H9 (cell line): Measurements from ENCODE around the gene PDZD2. TPM values are rescaled to one million over a fixed set of nuclear protein-coding genes. Genes with fewer than 3 reads are reported as not detected.

ENCODE experiments used
- DNase-seq: peaks from one replicate; pipeline ENCODE4 v3.0.0-alpha.2; 2017
- H2AFZ ChIP-seq: one replicate; pipeline ENCODE4 v1.6.1; 2013; ENCODE audit warnings: mild to moderate bottlenecking, low read length, control low read depth, moderate library complexity
- H2AK5ac ChIP-seq: 2 replicates; pipeline ENCODE4 v1.6.1; 2013; ENCODE audit warnings: low read length, control low read depth, mixed read lengths; ENCODE audit not compliant: insufficient read length
- H2BK120ac ChIP-seq: one replicate; pipeline ENCODE4 v1.6.1; 2013; ENCODE audit warnings: low read depth, mild to moderate bottlenecking, low read length, control low read depth, inconsistent platforms; ENCODE audit not compliant: poor library complexity, severe bottlenecking
- H2BK12ac ChIP-seq: 2 replicates; pipeline ENCODE4 v1.6.1; 2013; ENCODE audit warnings: low read length, control low read depth, mixed read lengths, low read depth; ENCODE audit not compliant: insufficient read length
- H2BK15ac ChIP-seq: 2 replicates; pipeline ENCODE4 v1.6.1; 2013; ENCODE audit warnings: low read depth, low read length, control low read depth
- H2BK20ac ChIP-seq: one replicate; pipeline ENCODE4 v1.6.1; 2013; ENCODE audit warnings: low read depth, mild to moderate bottlenecking, low read length, control low read depth, inconsistent platforms; ENCODE audit not compliant: poor library complexity, severe bottlenecking
- H2BK5ac ChIP-seq: 2 replicates; pipeline ENCODE4 v1.6.1; 2013; ENCODE audit warnings: low read length, control low read depth, mixed read lengths; ENCODE audit not compliant: insufficient read length
- H3K14ac ChIP-seq: 2 replicates; pipeline ENCODE4 v1.6.1; 2013; ENCODE audit warnings: low read length, control low read depth; ENCODE audit not compliant: insufficient read depth
- H3K18ac ChIP-seq: 2 replicates; pipeline ENCODE4 v1.6.1; 2013; ENCODE audit warnings: low read depth, mild to moderate bottlenecking, mixed read lengths, low read length, control low read depth; ENCODE audit not compliant: insufficient read length
- H3K23ac ChIP-seq: 2 replicates; pipeline ENCODE4 v1.6.1; 2013; ENCODE audit warnings: low read length, control low read depth, mixed read lengths, low read depth; ENCODE audit not compliant: insufficient read length
- H3K23me2 ChIP-seq: 2 replicates; pipeline ENCODE4 v1.6.1; 2013; ENCODE audit warnings: low read depth, mild to moderate bottlenecking, mixed read lengths, low read length, control low read depth; ENCODE audit not compliant: insufficient read length, poor library complexity, severe bottlenecking
- H3K27ac ChIP-seq: 2 replicates; pipeline ENCODE4 v1.5.1; 2013; ENCODE audit warnings: low read length, control low read depth, mixed read lengths, low read depth; ENCODE audit not compliant: insufficient read length
- H3K27me3 ChIP-seq: 2 replicates; pipeline ENCODE4 v1.6.1; 2013; ENCODE audit warnings: low read length, control low read depth, inconsistent platforms; ENCODE audit not compliant: insufficient read depth
- H3K4ac ChIP-seq: 2 replicates; pipeline ENCODE4 v1.6.1; 2013; ENCODE audit warnings: low read depth, mild to moderate bottlenecking, control low read depth, inconsistent platforms, low read length, moderate library complexity
- H3K4me1 ChIP-seq: 2 replicates; pipeline ENCODE4 v1.6.1; 2013; ENCODE audit warnings: low read length, control low read depth, inconsistent platforms; ENCODE audit not compliant: insufficient read depth
- H3K4me2 ChIP-seq: 2 replicates; pipeline ENCODE4 v1.6.1; 2013; ENCODE audit warnings: low read length, control low read depth, mixed read lengths; ENCODE audit not compliant: insufficient read length, insufficient read depth
- H3K56ac ChIP-seq: 2 replicates; pipeline ENCODE4 v1.6.1; 2013; ENCODE audit warnings: low read depth, mild to moderate bottlenecking, mixed read lengths, low read length, control low read depth; ENCODE audit not compliant: insufficient read length
- H3K79me1 ChIP-seq: 2 replicates; pipeline ENCODE4 v1.6.1; 2013; ENCODE audit warnings: low read depth, mild to moderate bottlenecking, moderate library complexity, low read length, control low read depth, inconsistent platforms; ENCODE audit not compliant: insufficient read depth, poor library complexity, severe bottlenecking
- H3K79me2 ChIP-seq: 2 replicates; pipeline ENCODE4 v1.6.1; 2013; ENCODE audit warnings: low read length, control low read depth, inconsistent platforms; ENCODE audit not compliant: insufficient read depth
- H3K9ac ChIP-seq: 2 replicates; pipeline ENCODE4 v1.6.1; 2013; ENCODE audit warnings: low read length, control low read depth, mixed read lengths; ENCODE audit not compliant: insufficient read length; ENCODE audit errors: extremely low read depth
- H3K9me3 ChIP-seq: one replicate; pipeline ENCODE4 v1.6.1; 2013; ENCODE audit warnings: low read depth, low read length, inconsistent platforms; ENCODE audit not compliant: control insufficient read depth
- H3T11ph ChIP-seq: one replicate; pipeline ENCODE4 v1.6.1; 2013; ENCODE audit warnings: mild to moderate bottlenecking, low read length, control low read depth, inconsistent platforms
- H4K20me1 ChIP-seq: one replicate; pipeline ENCODE4 v1.6.1; 2013; ENCODE audit not compliant: control insufficient read depth, insufficient read length, insufficient read depth
- H4K5ac ChIP-seq: 2 replicates; pipeline ENCODE4 v1.6.1; 2013; ENCODE audit warnings: low read depth, mild to moderate bottlenecking, mixed read lengths, low read length, control low read depth; ENCODE audit not compliant: insufficient read length
- H4K8ac ChIP-seq: replicated peaks from 2 replicates; pipeline ENCODE4 v1.6.1; 2013; ENCODE audit warnings: low read length, control low read depth, mixed read lengths, low read depth; ENCODE audit not compliant: insufficient read length
- H4K91ac ChIP-seq: 2 replicates; pipeline ENCODE4 v1.6.1; 2013; ENCODE audit warnings: low read depth, mild to moderate bottlenecking, moderate library complexity, mixed read lengths, low read length, control low read depth; ENCODE audit not compliant: insufficient read length
- H3K27ac Mint-ChIP-seq, 3 experiments: 2 replicates in 2 of 3; 3 replicates in 1 of 3; pipeline ENCODE4 v1.8.0; 2020 to 2021; ENCODE audit warnings: mixed read lengths in 3 of 3, mild to moderate bottlenecking in 1 of 3, moderate library complexity in 1 of 3
- H3K27me3 Mint-ChIP-seq: 2 replicates; pipeline ENCODE4 v1.8.0; 2021; ENCODE audit warnings: low read depth, mild to moderate bottlenecking, moderate library complexity, mixed read lengths
- H3K36me3 Mint-ChIP-seq, 3 experiments: 2 replicates in 2 of 3; 3 replicates in 1 of 3; pipeline ENCODE4 v1.8.0; 2020 to 2021; ENCODE audit warnings: low read depth in 3 of 3, mixed read lengths in 3 of 3; ENCODE audit not compliant: insufficient read depth in 1 of 3
- H3K4me1 Mint-ChIP-seq, 2 experiments: 2 replicates each; pipeline ENCODE4 v1.8.0; 2020; ENCODE audit warnings: mixed read lengths in 2 of 2
- H3K4me3 Mint-ChIP-seq, 2 experiments: 2 replicates in 1 of 2; 3 replicates in 1 of 2; pipeline ENCODE4 v1.8.0; 2020 to 2021; ENCODE audit warnings: mild to moderate bottlenecking in 2 of 2, mixed read lengths in 2 of 2, moderate library complexity in 1 of 2
- H3K9me3 Mint-ChIP-seq, 2 experiments: 2 replicates in 1 of 2; 3 replicates in 1 of 2; pipeline ENCODE4 v1.8.0; 2020; ENCODE audit warnings: mild to moderate bottlenecking in 2 of 2, mixed read lengths in 2 of 2, moderate library complexity in 1 of 2
- WGBS: extraction: QIAGEN DNeasy Blood & Tissue Kit; methylation state at CpG from one replicate; pipeline ENCODE4 v1.1.7; 2013; ENCODE audit warnings: missing lambda C conversion rate, low lambda C conversion rate, mixed read lengths; ENCODE audit not compliant: insufficient read length; ENCODE audit errors: extremely low coverage; 5-methylcytosine and 5-hydroxymethylcytosine counted together
- total RNA-seq: library from RNA; stranded (reverse); gene quantifications from 2 replicates; pipeline ENCODE4 v1.2.1, GENCODE V29; 2021
- TF ChIP-seq, protein P1 (sequence below): fragments of 200-600 bp; sonication (generic); conservative IDR thresholded peaks from 3 replicates; pipeline ENCODE4 v1.8.0; 2021; ENCODE audit warnings: antibody characterized with exemption, mild to moderate bottlenecking

PDZD2 gene
- total RNA-seq, 1 experiment from 2014 or later = 9.9 TPM

DNA sequence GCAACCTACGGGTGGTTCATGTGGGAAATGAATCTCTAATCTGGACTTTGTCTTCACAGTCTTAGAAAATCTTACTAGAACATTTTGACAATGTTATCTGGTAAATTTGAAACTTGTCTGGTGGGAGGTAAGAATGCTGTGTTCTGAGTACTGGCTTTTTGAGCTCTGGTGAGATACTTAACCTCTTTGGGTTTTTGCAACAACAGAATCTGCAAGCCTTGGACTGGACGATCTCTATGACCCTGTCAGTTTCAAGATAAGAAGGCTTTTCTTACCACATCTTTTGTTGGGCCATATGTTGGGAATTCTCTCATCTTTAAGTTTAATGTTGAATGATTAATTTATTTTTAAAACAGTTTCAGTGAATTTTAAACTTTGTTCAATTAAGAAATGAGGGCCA, 422.3 kb downstream of the PDZD2 start:
- no peaks in the 10 kb centered on the region for H3K4me1 Mint-ChIP-seq
- Histone ChIP-seq H3K4me1 (no peaks in the 10 kb centered on the region), H3K56ac (no peak overlapping the region), H2BK120ac (no peak overlapping the region), H3K27ac (no peak overlapping the region), H3K9me3 (no peaks in the 10 kb centered on the region), H4K91ac (no peak overlapping the region), H2BK20ac (no peak overlapping the region), H4K20me1 (no peaks in the 10 kb centered on the region), H3T11ph (no peak overlapping the region), H3K9ac (no peak overlapping the region), H3K18ac (no peak overlapping the region), H3K4ac (no peak overlapping the region), H3K14ac (no peak overlapping the region), H4K8ac (no peak overlapping the region), H3K23me2 (no peaks in the 10 kb centered on the region), H2BK5ac (no peak overlapping the region), H3K79me2 (no peaks in the 10 kb centered on the region), H3K23ac (no peak overlapping the region), H3K4me2 (no peak overlapping the region), H2BK15ac (no peak overlapping the region), H2AFZ (no peak overlapping the region), H4K5ac (no peak overlapping the region), H2BK12ac (no peak overlapping the region), H3K79me1 (no peaks in the 10 kb centered on the region), H3K27me3 (no peaks in the 10 kb centered on the region), H2AK5ac (no peak overlapping the region)
- peaks cover 7 to 20% (median 8%) of the 10 kb centered on the region in 3 experiments; a peak in 5 of 7 replicates for H3K36me3 Mint-ChIP-seq
- no peak overlapping the region for H3K27ac Mint-ChIP-seq
- DNase-seq = no peak
- no peaks in the 10 kb centered on the region for H3K9me3 Mint-ChIP-seq
- H3K4me3 Mint-ChIP-seq = no peak overlapping the region
- no peaks in the 10 kb centered on the region for H3K27me3 Mint-ChIP-seq
- TF ChIP-seq, protein P1, sequence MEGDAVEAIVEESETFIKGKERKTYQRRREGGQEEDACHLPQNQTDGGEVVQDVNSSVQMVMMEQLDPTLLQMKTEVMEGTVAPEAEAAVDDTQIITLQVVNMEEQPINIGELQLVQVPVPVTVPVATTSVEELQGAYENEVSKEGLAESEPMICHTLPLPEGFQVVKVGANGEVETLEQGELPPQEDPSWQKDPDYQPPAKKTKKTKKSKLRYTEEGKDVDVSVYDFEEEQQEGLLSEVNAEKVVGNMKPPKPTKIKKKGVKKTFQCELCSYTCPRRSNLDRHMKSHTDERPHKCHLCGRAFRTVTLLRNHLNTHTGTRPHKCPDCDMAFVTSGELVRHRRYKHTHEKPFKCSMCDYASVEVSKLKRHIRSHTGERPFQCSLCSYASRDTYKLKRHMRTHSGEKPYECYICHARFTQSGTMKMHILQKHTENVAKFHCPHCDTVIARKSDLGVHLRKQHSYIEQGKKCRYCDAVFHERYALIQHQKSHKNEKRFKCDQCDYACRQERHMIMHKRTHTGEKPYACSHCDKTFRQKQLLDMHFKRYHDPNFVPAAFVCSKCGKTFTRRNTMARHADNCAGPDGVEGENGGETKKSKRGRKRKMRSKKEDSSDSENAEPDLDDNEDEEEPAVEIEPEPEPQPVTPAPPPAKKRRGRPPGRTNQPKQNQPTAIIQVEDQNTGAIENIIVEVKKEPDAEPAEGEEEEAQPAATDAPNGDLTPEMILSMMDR = no peak
- no CpG with 5 or more reads among the region's 2 CpGs for WGBS
